ENCODE data around the gene TBL1X.

The TBL1X gene

DNA sequence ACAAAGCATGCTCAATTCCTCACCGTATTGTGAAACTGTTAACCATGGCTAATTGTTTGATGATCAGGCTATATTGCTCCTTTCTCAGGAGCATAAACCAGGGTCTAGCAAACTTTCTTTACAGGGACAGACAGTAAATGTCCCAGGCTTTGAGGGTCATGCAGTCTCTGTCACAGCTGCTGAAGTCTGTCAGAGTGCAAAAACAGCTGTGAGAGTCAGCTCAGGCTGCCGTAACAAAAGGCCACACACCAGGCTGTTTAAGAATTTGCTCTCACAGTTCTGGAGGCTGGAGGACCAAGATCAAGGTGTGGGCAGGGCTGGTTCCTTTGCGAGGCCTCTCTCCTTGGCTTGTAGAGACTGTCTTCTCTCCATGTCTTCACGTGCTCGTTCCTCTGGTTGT lies 225.2 kb downstream of the TBL1X start:
- DNase-seq (ENCODE audit: extremely low read depth in 1 of 2, low read depth in 1 of 2), result no peak

DNA sequence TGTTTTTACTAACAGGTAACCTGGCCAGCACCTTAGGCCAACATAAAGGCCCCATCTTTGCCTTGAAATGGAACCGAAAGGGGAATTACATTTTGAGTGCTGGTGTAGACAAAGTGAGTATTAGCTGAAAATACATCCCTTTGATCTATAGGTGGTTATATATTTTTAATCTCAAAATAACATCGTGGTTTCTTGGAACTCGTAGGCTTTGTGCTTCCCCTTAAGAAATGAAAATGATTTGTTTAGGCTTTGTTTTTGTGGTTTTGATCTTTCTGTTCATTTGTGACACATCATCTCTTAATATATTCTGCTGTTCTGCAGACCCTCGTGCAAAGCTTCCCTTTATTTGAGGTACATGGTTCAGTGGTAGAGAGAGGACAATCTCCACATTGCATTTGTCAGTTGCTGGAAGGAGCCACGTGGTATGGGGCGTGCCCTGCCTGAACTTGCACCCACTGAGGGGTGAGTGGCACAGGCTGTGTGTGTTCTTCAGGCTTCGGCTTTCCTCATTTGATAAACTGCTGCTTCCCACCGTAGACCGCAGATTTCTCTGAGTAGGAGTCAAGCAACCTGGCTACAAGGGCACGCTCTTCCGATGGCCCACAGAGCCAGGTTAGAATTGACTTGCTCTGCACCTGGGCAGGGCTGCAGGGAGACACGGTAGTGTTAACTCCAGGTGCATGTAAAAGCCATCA lies 228.6 kb downstream of the TBL1X start:
- no peak for DNase-seq (ENCODE audit: extremely low read depth in 1 of 2, low read depth in 1 of 2)

DNA sequence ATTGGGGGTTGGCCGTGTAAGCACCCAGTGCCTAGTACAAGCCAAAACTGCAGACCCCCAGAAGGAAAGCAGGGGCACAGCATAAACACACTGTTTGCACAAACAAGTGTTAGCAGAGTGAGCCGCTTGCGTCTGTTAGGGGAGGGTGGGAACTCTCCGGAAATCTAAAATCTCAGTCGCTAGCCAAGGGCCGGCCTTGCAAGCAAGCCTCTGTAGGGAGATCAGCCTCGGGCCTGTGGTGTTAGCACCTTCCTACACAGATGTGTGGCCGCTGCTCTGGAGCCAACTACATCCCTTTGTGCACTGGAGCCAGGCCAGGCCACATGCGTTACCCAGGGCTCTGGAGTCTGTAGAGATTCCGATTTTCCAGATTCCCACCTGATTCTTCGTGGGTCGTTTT lies 233.7 kb downstream of the TBL1X start:
- no peak for DNase-seq (ENCODE audit: extremely low read depth in 1 of 2, low read depth in 1 of 2)

DNA sequence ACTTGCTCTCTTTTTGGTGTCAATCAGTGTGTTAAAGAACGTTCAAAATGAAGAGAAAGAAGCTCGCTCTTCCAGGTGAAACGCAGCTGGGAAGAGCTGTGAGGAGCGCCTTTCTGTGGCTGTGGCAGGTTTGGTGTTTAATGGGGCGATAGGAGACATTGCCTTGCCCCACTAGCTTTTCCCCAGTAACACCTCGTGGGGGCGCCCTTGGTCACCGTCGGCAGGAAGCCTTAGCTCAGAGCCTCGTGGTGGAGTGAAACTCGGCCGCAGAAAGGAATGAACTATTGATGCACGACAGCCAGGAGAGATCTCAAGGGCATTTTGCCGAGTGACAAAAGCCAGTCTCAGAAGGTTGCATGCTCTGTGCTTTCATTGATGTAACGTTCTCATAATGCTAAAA lies 235.7 kb downstream of the TBL1X start:
- no peak for DNase-seq (ENCODE audit: extremely low read depth in 1 of 2, low read depth in 1 of 2)

DNA sequence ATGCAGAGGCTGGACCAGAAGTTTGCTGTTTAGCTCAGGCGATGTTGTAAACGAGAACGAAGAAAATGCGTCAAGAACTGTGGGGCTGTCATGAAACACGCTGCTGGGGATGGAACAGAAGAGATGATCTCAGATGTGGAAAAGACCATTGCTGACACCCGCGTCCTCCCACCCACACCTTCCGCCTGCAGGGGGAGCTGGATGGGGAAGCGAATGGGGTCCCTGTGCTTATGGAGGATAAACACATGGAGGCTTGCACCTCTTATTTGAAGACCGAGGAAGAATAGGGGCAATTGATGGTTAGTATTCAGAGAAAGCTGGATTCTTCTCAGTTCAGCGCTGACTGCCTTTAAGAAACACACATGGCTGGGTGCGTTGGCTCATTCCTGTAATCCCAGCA lies 236.9 kb downstream of the TBL1X start:
- DNase-seq (ENCODE audit: extremely low read depth in 1 of 2, low read depth in 1 of 2), result no peak

DNA sequence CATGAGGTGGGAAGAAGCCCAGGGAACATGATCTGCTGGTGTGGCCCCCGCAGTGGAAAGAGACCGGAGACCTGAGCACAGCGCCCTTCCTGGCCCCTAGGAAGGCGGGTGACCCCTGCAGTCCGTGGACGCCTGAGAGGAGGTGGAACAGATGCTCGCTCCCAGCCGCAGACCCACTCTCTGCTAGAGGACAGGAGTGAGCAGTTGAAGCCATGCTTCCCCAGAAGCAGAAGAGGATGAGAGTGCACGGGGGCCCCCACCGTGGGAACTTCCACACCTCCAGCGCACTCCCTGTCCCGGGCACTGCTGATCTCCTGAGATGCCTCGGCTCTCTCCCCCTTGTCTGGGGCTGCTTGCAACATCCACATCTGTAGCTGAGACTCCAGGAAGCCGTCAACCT lies 238.5 kb downstream of the TBL1X start:
- DNase-seq (ENCODE audit: extremely low read depth in 1 of 2, low read depth in 1 of 2), result no peak

DNA sequence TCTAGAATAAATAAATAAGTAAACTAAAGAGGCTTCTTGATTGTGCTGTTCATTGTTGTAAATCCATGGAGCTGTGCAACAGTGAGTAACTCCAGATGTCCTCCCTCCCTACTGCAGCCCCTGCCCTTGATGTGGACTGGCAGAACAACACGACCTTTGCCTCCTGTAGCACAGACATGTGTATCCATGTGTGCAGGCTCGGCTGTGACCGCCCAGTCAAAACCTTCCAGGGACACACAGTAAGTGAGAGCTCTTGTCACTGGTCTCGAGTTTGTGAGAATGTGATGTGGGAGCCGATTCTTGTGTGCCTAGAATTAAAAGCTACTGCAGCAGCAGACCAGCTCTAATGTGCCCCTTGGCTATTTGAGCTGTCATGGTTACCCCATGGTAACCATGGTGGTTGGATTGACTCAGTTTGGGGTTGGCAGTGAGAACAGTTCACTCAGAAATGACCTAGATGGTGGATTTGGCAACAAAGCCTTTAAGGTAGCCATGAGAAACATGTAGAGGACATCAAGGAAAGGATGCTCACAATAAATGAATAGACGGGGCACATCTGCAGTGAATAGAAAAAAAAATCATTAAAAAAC lies 240.1 kb downstream of the TBL1X start:
- DNase-seq (ENCODE audit: extremely low read depth in 1 of 2, low read depth in 1 of 2), result no peak

DNA sequence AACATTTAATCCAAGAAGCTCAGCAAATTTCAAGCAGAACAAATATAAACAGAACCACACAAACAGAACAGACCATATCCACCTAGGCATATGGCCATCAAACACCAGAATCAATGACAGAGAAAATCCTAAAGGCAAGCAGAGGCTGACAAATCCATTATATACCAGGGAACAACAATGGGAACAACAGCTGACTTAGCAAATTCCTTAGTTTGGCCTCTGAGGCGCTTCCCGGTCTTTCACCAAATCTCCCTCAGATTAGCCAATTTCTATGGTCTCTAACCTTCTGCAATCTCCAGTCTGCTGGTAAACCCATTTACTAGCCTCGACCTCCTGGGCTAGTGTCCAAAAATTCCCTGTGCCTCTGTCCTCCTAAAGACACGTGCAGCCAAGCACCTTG lies 241.6 kb downstream of the TBL1X start:
- no peak for DNase-seq (ENCODE audit: extremely low read depth in 1 of 2, low read depth in 1 of 2)

DNA sequence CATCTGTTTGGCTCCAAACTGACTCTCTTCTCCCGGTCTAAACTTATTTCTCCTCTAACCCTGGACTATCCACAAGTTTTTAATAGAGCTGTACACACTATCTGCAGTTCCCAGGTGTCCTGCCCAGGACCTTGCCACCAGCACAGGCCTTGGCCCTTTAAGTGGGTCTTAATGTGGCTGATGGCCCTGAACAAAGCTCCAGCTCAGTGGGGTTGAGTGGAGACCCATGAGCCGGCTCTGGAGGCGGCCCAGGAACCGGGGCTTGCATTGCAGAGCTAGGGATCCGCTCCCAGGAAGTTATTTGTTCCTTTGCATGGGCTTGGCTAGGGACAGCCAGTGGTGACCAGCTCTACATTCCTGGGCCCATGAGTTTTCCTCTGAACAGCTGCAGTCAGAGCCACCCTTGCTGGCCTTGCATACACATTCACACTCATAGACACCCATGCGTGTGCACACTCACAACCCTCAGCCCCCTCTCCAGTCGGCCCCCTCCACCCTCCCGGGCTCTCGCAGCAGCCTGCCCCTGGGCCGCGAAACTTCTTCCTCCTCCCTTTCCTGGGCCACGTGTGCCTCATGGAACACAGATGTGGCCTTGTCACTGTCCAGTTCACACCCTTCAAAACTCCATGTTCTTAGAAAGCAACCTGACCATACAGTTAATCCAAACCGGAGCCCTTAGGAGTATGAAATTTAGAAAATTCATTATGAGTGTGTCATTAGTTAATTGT lies 242.6 kb downstream of the TBL1X start:
- DNase-seq (ENCODE audit: extremely low read depth in 1 of 2, low read depth in 1 of 2), result no peak

DNA sequence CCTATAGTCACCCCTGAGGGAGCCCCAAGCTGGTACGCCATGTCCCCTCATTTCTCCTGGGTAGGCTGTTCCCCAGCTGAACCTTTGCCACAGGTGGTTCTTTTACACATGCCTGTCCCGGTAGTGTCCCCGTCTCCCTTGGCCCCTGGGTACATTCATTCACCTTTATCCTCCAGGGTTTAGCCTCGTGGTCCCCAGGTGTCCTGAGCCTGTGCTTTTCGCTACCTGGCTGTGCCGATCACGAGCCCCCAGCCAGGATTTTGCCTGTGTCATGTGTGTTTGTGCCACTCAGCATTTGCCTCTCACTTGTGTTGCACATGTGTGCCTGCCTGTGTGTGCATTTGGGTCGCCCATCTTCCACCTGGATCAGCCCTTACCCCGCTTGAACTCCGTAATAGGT lies 243.2 kb downstream of the TBL1X start:
- DNase-seq (ENCODE audit: extremely low read depth in 1 of 2, low read depth in 1 of 2), result no peak

DNA sequence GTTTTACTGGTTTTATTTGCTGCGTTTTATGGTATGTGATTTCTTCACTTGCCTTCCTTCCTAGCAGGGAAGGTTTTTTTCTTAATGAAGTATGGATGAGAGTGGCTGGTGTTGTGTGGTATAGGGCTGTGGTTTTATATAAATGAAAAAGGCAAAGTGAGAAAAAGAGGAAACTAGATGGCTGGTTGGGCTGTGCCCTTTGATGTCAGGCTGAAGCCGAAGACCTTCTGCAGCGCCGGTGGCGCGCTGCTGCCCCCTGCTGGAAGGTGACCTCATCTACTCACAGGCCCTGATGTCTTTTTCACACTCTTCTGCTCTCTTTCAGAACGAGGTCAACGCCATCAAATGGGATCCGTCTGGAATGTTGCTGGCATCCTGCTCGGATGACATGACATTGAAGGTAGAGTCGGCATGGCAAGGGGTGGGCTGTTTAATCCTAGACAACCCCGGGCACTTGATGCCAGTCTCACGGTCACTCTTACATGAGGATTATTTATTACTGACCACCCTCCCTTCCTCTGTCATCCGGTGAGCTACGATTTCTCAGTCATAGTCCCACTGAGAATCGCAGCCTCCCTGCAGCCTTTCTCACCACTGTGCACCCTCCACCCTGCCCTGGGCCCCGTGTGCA lies 244.2 kb downstream of the TBL1X start:
- peak; percentile 36 to 40 for DNase-seq (ENCODE audit: extremely low read depth in 1 of 2, low read depth in 1 of 2)

DNA sequence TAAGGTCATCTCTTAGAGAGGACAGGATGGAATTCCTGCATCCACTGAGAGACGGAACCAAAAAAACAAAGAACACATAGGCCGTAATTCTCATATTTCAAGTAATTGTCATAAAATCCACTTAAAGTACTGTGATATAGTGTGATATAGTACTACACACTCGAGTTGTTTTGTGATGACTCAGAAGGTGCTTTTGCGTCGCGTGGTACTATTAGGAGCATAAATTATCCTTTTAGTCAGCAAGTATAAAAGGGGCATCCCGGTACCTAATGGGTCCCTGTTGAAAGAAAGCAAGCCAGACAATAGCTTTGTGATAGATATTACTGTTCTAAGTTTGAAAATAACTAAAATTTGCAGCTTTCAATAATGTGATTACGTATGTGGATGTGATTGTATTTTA lies 245.5 kb downstream of the TBL1X start:
- DNase-seq (ENCODE audit: extremely low read depth in 1 of 2, low read depth in 1 of 2), result no peak

DNA sequence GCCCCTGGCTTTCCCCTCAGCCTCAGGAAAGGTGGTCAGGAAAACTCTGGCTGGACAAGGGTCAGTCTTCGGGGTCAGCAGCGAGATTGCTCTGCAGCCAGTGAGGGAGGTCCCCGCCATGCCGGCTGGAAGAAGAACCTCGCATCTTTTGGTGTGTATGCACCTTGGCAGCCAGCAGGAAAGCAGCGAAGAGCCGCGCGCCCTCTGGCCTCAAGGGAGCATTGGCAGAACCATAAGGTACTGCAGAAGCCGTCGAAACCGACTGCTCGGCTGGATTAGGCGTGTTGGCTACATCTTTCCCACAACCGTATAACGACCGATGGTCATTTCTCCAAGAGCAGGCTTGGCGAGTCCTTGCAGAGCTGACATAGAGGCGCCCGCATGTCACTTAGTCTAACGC lies 252.5 kb downstream of the TBL1X start:
- no peak for DNase-seq (ENCODE audit: extremely low read depth in 1 of 2, low read depth in 1 of 2)

DNA sequence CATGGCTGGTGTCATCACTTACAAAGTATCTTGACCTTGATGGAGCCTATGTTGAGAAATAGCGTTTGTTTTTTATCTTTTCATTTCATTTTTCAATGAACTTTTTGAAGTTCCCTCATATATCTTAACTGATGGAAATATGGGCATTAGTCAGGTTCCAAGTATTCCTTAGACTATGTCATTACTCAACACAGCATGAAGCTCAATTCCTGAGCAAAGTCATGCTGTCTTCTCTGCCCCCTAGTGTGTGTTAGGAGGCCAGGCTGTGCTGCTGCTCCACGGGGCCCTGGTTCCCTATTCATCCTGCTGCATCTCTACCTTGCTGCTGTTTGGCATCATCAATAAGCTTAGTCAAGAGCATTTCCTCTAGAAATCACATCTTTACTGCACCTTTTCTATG lies 259.9 kb downstream of the TBL1X start:
- DNase-seq (ENCODE audit: extremely low read depth in 1 of 2, low read depth in 1 of 2), result no peak

DNA sequence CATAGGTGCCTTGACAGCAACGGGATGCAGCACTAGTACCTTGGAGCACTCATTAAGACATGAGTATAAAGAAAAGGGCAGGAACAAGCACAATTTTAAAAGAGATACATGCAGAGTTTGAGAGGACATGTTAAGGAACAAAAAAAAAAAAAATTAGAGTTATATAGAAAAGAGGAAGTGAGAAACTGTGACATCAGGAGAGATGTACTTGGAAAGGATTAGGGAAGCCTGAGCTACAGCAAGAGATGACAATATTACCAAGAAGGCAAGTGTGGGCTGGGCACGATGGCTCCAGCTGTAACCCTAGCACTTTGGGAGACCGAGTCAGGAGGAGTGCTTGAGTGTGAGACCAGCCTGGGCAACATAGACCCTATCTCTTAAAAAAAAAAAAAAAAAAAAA lies 263.4 kb downstream of the TBL1X start:
- DNase-seq (ENCODE audit: extremely low read depth in 1 of 2, low read depth in 1 of 2), result no peak

DNA sequence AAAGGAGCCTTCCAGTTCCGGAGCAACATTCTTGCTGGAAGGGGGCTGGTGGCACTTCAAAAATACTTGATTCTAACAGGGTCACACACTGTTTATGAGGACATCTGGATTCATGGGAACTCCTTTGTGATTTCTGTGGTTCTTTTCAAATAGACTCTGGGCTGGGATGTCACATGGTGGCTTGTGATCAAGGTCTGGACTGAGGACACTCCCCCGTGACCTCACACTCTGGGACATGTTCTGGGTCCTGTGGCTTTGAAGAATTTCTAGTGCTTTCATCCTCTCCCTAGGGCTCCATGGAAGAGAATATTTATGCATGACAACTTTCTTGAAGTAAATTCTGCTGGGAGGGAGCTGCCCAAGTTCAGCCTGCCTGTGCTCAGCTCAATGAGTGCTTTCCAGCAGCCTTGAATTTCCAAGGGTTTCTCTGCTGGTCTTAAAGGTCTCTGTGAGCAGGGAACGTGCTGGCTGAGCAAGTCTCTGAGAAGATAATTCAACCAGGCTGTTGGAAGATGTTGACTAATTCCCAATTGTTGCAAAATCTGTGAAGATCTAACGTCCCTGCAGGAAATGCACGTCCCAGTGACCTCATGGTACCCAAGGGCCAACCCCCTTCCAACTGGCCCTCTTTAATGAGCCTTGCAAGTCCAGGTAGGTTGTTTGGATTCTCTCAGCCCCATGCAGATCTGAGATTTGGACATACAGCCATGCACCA lies 264.5 kb downstream of the TBL1X start:
- DNase-seq (ENCODE audit: extremely low read depth in 1 of 2, low read depth in 1 of 2), result no peak

DNA sequence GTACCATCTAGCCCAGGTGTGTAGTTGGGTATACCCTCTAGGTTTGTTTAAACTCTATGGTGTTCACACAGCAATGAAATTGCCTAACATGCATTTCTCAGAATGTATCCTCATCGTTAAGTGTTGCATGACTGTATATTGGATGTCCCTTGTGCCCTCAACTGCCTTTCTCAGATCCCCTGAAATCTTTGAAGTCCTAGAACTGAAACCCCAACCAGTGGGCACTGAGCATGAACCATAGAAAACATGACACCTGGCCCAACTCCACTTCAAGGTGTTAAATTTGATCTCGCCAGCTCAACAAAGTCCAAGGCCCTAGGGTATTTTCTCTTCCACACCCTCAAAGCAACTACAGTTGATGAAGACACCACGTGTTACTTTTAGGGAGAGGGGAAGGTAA lies 265.2 kb downstream of the TBL1X start:
- no peak for DNase-seq (ENCODE audit: extremely low read depth in 1 of 2, low read depth in 1 of 2)

DNA sequence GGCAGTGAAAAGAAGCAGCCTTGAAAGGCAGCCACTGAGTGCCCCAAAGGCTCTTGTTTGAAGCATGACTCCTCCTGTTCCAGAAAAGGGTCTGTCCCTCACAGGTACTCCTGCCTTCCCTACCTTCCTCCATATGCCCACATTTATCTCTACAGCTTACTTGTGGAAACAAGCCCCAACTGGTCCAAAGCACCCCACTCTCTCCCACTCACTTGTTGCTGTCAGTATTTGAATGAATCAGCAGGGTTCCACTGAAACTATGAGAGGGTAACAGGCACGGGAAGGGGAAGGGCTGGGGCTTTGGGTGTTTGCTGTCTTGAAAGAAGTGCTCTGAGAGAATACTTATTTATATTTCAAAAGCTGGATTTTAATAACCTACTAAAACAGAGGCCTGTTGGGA lies 265.9 kb downstream of the TBL1X start:
- no peak for DNase-seq (ENCODE audit: extremely low read depth in 1 of 2, low read depth in 1 of 2)

DNA sequence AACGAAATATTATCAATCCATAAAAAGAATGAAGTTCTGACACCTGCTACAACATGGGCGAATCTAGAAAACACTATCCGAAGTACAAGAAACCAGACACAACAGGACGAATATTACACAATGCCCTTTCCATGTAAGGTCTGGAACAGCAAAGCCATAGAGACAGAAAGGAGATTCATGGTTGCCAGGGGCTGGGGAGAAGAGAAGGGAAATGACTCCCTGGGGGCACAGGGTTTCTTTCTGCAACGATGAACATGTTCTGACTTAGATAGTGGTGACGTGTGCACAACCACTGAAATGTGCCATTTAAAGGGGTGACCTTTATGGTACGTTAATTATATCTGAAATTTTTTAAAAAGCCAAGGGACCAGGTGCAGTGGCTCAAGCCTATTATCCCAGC lies 272.5 kb downstream of the TBL1X start:
- DNase-seq (ENCODE audit: extremely low read depth in 1 of 2, low read depth in 1 of 2), result no peak

DNA sequence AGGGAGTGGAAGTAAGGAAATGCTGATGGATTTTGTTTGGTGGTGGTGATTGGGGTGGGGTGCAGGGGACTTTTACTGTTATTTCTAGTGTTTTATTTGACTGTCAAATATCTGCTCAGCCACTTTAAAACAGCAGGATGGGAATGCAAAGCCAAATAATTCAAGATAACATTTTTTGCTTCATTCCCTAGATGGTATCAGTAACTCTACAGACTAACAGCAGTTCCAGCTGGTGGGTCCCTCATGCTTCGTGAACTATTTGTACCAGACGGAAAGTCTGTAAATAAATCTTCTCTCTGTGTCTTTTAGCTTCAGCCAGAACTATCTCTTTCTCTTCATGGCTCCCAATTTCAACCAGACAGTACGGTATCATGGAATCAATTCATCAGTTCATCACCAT lies 273.3 kb downstream of the TBL1X start:
- DNase-seq (ENCODE audit: extremely low read depth in 1 of 2, low read depth in 1 of 2), result no peak

DNA sequence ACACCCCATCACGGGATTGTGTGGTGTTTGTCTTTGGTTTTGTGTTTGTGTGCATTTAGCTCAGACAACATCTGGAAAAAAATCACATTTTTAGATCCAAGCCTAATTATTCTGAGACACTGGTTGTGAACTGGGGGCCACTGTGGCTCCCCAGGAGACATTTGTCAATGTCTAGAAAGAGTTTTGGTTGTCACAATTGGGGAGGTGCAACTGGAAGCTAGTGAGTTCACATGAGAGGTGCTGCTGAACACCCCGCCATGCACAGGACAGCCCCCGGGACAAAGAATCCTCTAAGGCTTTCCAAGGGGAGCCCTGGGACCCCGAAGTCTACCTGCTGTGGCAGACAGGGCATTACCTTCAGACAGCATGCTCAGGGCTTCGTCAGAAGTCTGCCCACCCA lies 274.3 kb downstream of the TBL1X start:
- no peak for DNase-seq (ENCODE audit: extremely low read depth in 1 of 2, low read depth in 1 of 2)

Measured in stimulated activated CD8-positive, alpha-beta memory T cell treated with anti-CD3 and anti-CD28 coated beads, Interleukin-7, amount 100 ng/mL, for 48 hours (primary cell).